Activated T-helper 1 cell treated with anti-CD3 and anti-CD28 coated beads, Interleukin-12 subunit alpha, Interleukin-12 subunit beta, Interleukin-2, Interleukin-4 antibody, amounts not matched to agents 30 ng/mL and 10 ng/mL and 1 ng/mL, durations not matched to agents 14 hours and 24 hours and 36 hours (primary cell): ENCODE data around the gene ZNF711. TPM values are rescaled to one million over a fixed set of nuclear protein-coding genes. Genes with fewer than 3 reads are reported as not detected.
"Not testable (repeated sequence)": the region's sequence is repeated elsewhere in the genome, so short reads cannot be mapped to it uniquely, and the experiment has no call there.

Experiments
- DNase-seq: peaks from one replicate; pipeline ENCODE4 v3.0.0; 2021; ENCODE audit warnings: low spot score
- H3K27ac Mint-ChIP-seq: one replicate; pipeline ENCODE4 v1.8.0; 2021; ENCODE audit warnings: mild to moderate bottlenecking, mixed read lengths
- H3K27me3 Mint-ChIP-seq: one replicate; pipeline ENCODE4 v1.8.0; 2022; ENCODE audit warnings: mild to moderate bottlenecking, moderate library complexity, mixed read lengths; ENCODE audit not compliant: insufficient read depth
- H3K36me3 Mint-ChIP-seq: one replicate; pipeline ENCODE4 v1.8.0; 2021; ENCODE audit warnings: low read depth, mixed read lengths
- H3K4me1 Mint-ChIP-seq: one replicate; pipeline ENCODE4 v1.8.0; 2021; ENCODE audit warnings: low read depth, mixed read lengths
- H3K4me3 Mint-ChIP-seq: one replicate; pipeline ENCODE4 v1.8.0; 2021; ENCODE audit warnings: mild to moderate bottlenecking, moderate library complexity, mixed read lengths
- H3K9me3 Mint-ChIP-seq: one replicate; pipeline ENCODE4 v1.8.0; 2021; ENCODE audit warnings: mixed read lengths
- intact Hi-C: fragments of 100-400 bp; cut with micrococcal nuclease; formaldehyde crosslinking; loops from one replicate; pipeline ENCODE4 v1.15.1; 2024
- total RNA-seq: library from RNA; stranded (reverse); gene quantifications from 2 replicates; pipeline ENCODE4 v1.2.3, GENCODE V29; 2022

Gene ZNF711
- total RNA-seq, 1 donor from 2014 or later: 0.23 TPM

DNA sequence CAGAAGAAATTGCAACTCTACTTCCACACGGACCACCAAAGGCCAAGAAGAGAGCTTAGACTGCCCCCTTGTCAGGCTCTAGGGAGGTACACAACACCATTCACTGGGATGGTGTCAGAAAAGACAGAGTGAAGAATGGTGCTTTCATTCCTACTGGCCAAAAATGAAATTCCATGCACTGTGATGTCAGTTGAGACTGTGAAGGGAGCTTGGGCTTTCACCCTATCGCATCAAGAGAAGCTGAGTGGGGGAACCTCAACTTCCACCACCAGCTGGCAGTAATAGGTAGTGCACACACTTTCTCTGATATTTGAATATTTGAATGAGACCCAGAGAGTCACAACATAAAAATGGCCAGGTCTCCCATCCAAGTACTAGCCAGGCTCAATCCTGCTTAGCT is 65.9 kb downstream of the ZNF711 start:
- Mint-ChIP-seq H3K27me3 (no peaks in the 10 kb centered on the region), H3K27ac (no peak overlapping the region), H3K36me3 (no peaks in the 10 kb centered on the region), H3K9me3 (no peaks in the 10 kb centered on the region), H3K4me3 (no peak overlapping the region), H3K4me1 (no peaks in the 10 kb centered on the region)
- intact Hi-C loops: no loop called here
- DNase-seq: no peak

DNA sequence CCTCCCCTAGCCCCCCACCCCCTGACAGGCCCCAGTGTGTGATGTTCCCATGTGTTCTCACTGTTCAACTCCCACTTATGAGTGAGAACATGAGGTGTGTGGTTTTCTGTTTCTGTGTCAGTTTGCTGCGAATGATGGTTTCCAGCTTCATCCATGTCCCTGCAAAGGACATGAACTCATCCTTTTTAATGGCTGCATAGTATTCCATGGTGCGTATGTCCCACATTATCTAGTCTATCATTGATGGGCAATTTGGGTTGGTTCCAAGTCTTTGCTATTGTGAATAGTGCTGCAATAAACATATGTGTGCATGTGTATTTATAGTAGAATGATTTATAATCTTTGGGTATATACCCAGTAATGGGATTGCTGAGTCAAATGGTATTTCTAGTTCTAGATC is 67.6 kb downstream of the ZNF711 start:
- DNase-seq, intact Hi-C loops, H3K27ac Mint-ChIP-seq, H3K4me3 Mint-ChIP-seq, H3K27me3 Mint-ChIP-seq, H3K4me1 Mint-ChIP-seq, H3K36me3 Mint-ChIP-seq, H3K9me3 Mint-ChIP-seq: not testable (repeated sequence)

Other genes starting within 250 kb of the ZNF711 start
- gene APOOL, start 240.1 kb upstream of the ZNF711 start, total RNA-seq: 16.3 and 18.2 TPM in 2 replicates
- not detected in 2 replicates for gene SATL1, start 212 bp upstream of the ZNF711 start, total RNA-seq
- gene POF1B, start 135.7 kb downstream of the ZNF711 start, total RNA-seq: 0.05 and 0.12 TPM in 2 replicates